ENCODE measurements around the gene NOX3.

DNA sequence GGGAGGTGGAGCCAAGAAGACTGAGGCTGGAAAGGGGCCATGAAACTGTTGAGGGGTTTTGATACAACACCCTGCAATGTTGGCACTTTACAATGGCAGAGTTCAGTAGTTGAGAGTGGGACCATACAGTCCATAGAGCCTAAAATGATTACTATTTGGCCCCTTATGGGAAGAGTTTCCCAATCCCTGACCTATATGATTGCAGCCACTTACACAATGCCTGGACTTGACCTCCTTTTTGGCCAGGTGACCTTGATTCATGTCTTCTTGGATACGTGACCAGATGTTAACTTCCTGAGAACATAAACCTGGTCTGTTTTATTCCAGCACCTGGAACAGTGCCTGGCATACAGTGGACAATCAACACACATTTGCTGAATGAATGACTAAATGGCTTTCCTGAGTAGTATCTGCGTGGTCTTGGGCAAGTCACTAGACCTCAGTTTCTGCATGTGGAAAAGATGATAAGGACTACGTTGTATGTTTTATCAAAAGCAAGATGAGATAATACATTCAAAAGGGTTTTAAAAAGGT, 58.4 kb downstream of the NOX3 start:
- TF ChIP-seq, protein P1, sequence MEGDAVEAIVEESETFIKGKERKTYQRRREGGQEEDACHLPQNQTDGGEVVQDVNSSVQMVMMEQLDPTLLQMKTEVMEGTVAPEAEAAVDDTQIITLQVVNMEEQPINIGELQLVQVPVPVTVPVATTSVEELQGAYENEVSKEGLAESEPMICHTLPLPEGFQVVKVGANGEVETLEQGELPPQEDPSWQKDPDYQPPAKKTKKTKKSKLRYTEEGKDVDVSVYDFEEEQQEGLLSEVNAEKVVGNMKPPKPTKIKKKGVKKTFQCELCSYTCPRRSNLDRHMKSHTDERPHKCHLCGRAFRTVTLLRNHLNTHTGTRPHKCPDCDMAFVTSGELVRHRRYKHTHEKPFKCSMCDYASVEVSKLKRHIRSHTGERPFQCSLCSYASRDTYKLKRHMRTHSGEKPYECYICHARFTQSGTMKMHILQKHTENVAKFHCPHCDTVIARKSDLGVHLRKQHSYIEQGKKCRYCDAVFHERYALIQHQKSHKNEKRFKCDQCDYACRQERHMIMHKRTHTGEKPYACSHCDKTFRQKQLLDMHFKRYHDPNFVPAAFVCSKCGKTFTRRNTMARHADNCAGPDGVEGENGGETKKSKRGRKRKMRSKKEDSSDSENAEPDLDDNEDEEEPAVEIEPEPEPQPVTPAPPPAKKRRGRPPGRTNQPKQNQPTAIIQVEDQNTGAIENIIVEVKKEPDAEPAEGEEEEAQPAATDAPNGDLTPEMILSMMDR (IDR thresholded peaks at IDR 0.05; ENCODE audit: borderline replicate concordance, extremely low read depth, low read length, poor library complexity, severe bottlenecking), result no peak
- no peak for TF ChIP-seq EZH2 (IDR thresholded peaks at IDR 0.05; ENCODE audit: borderline replicate concordance, low read depth, low read length, severe bottlenecking)

All from DND-41 (cell line).